SIG-M5 treated with dmso at 0.1 percent for 504 hours (cell line): Measurements from ENCODE around the gene MOB2.

Experiments used
- DNase-seq: peaks from one replicate; lab custom pipeline; 2025; ENCODE audit not compliant: unreplicated experiment; lab: John Stamatoyannopoulos, UW

The MOB2 gene

GRCh38 chr11:1486054-1486825 lies at the start of gene MOB2:
Gene MOB2 (minus strand): TSS chr11:1486779. CDS start chr11:1486556, 223 bp downstream.
- DNase-seq = no peak

GRCh38 chr11:1534682-1535081 lies 48.1 kb upstream of the MOB2 start:
- DNase-seq = no peak

GRCh38 chr11:1534171-1534570 lies 47.6 kb upstream of the MOB2 start:
- no peak for DNase-seq

GRCh38 chr11:1533342-1533725 lies 46.8 kb upstream of the MOB2 start:
- no peak for DNase-seq

- DNase-seq = no peak
Observed at GRCh38 chr11:1532606-1533341, 46.2 kb upstream of the MOB2 start.

GRCh38 chr11:1532014-1532586 lies 45.5 kb upstream of the MOB2 start:
- no peak for DNase-seq

GRCh38 chr11:1531449-1532013 lies 45.0 kb upstream of the MOB2 start:
- DNase-seq = no peak

GRCh38 chr11:1530686-1531448 lies 44.3 kb upstream of the MOB2 start:
- DNase-seq = no peak

GRCh38 chr11:1529774-1530173 lies 43.2 kb upstream of the MOB2 start:
- DNase-seq = no peak

GRCh38 chr11:1529286-1529685 lies 42.7 kb upstream of the MOB2 start:
- DNase-seq = no peak

GRCh38 chr11:1528710-1529109 lies 42.1 kb upstream of the MOB2 start:
- DNase-seq = no peak

GRCh38 chr11:1526785-1527184 lies 40.2 kb upstream of the MOB2 start:
- DNase-seq = no peak

- DNase-seq = no peak
Observed at GRCh38 chr11:1523779-1524178, 37.2 kb upstream of the MOB2 start.

- DNase-seq = no peak
Observed at GRCh38 chr11:1523077-1523476, 36.5 kb upstream of the MOB2 start.

GRCh38 chr11:1522081-1522424 lies 35.5 kb upstream of the MOB2 start:
- no peak for DNase-seq

- DNase-seq = no peak
Observed at GRCh38 chr11:1521382-1522080, 35.0 kb upstream of the MOB2 start.

- DNase-seq = no peak
Observed at GRCh38 chr11:1520663-1521267, 34.2 kb upstream of the MOB2 start.

GRCh38 chr11:1520209-1520662 lies 33.7 kb upstream of the MOB2 start:
- DNase-seq = no peak

GRCh38 chr11:1519028-1520010 lies 32.7 kb upstream of the MOB2 start:
- no peak for DNase-seq
